ENCODE measurements around the gene RHBDF2.

The RHBDF2 gene

DNA sequence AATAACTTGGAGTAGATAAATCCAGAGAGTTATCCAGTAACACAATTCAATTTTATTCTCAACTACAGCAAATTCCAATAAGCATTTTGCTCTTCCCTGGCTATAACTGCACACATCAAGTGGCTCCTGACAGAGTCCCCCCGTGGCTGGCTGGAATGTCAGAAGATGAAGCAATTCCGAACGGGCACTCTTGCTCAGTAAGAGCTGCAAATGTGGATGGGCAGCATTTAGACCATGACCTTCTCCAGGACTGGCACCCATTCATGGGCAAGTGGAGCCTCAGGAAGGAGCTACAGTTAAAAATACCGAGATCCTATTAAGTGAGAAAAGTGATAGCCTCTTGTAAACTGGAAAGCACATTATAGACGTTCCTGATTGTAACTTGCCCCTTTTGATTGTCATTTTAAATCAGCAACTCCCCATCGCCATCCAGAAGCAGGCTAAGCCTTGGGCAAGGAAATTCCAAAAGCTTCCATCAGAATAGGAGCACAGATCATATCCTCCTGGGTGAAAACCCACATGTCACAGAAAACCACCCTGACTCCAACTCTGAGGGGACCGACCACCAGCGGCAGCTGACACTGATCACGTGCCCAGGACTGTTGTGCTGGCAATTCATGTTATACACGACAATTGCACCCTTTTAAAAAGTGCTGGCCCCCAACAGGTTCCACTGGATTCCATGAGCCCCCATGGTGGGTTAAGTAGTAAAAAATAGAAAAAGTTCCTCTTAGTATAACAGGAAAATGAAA is 55.4 kb downstream of the RHBDF2 start:
- Histone ChIP-seq H3K9me2 (replicated peaks; ENCODE audit: insufficient read depth, low read length) (no peaks in the 10 kb centered on the region), H3K27me3 (replicated peaks; ENCODE audit: insufficient read depth, low read length) (no peaks in the 10 kb centered on the region), H3F3A (ENCODE audit: insufficient read depth, low read length) (no peaks in the 10 kb centered on the region), H3K79me2 (ENCODE audit: low read length) (peaks cover 100% of the 10 kb centered on the region), H3K4me3 (ENCODE audit: low read length) (no peak overlapping the region), H4K20me1 (ENCODE audit: insufficient read depth, low read length) (peaks cover 38% of the 10 kb centered on the region), H3K9me3 (replicated peaks; ENCODE audit: insufficient read depth, low read length) (no peaks in the 10 kb centered on the region), H3K4me2 (ENCODE audit: low read depth, low read length) (no peak overlapping the region), H3K4me1 (ENCODE audit: low read length) (no peaks in the 10 kb centered on the region; the same call in 1 of the 2 replicates), H3K9ac (ENCODE audit: low read length) (no peak overlapping the region), H3K36me3 (replicated peaks; ENCODE audit: insufficient read depth, low read length) (no peaks in the 10 kb centered on the region), H2AFZ (ENCODE audit: low read length) (no peak overlapping the region), H3K27ac (ENCODE audit: low read length) (no peak overlapping the region)
- TF ChIP-seq EZH2 (optimal IDR thresholded peaks at IDR 0.05; ENCODE audit: low read depth, low read length) (no peak), EZH2phosphoT487 (IDR thresholded peaks at IDR 0.05; ENCODE audit: low read length) (no peak)
- TF ChIP-seq, protein P1, sequence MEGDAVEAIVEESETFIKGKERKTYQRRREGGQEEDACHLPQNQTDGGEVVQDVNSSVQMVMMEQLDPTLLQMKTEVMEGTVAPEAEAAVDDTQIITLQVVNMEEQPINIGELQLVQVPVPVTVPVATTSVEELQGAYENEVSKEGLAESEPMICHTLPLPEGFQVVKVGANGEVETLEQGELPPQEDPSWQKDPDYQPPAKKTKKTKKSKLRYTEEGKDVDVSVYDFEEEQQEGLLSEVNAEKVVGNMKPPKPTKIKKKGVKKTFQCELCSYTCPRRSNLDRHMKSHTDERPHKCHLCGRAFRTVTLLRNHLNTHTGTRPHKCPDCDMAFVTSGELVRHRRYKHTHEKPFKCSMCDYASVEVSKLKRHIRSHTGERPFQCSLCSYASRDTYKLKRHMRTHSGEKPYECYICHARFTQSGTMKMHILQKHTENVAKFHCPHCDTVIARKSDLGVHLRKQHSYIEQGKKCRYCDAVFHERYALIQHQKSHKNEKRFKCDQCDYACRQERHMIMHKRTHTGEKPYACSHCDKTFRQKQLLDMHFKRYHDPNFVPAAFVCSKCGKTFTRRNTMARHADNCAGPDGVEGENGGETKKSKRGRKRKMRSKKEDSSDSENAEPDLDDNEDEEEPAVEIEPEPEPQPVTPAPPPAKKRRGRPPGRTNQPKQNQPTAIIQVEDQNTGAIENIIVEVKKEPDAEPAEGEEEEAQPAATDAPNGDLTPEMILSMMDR (IDR thresholded peaks at IDR 0.05; ENCODE audit: low read length): no peak
- no peak for DNase-seq

DNA sequence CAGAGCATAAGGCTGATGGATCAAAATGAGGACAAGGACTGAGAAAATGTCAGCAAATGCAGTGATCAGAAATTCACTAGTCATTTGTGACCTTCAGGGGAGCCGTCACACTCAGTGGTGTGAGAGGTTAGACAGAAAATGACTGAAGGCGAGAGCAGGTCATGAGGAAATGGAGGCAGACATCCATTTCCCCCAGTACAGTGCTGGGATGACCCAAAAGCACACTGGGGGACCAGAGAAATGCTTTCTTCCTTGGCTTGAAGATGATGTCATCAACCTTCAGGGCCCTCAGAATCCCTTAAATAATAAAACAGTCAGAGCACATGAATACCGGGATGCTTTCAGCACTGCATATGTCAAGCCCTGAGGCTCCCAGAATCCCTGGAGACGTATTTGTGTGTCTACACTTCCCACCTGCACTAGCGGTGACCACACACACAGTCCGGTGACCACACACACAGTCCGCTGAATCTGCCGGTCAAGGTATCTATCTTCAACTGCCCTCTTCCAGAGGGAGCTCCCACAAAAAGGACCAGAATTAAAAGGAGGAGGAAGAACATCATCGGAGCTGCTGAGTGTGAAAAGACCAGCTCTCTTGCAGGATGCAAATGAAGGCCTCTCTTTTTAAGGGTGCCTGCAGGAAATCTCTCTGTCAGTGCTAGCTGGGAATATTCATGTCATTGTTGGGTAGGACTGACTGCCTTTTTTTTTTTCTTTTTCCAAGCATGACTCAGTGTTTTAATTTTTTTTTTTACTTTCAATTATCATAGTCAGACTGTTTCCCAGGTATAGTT is 56.5 kb downstream of the RHBDF2 start:
- Histone ChIP-seq H3K79me2 (ENCODE audit: low read length) (peaks cover 100% of the 10 kb centered on the region), H3F3A (ENCODE audit: insufficient read depth, low read length) (no peaks in the 10 kb centered on the region), H3K27me3 (replicated peaks; ENCODE audit: insufficient read depth, low read length) (no peaks in the 10 kb centered on the region), H3K4me3 (ENCODE audit: low read length) (no peak overlapping the region), H3K4me2 (ENCODE audit: low read depth, low read length) (no peak overlapping the region), H4K20me1 (ENCODE audit: insufficient read depth, low read length) (peaks cover 32% of the 10 kb centered on the region), H3K9ac (ENCODE audit: low read length) (no peak overlapping the region), H3K9me2 (replicated peaks; ENCODE audit: insufficient read depth, low read length) (no peaks in the 10 kb centered on the region), H3K36me3 (replicated peaks; ENCODE audit: insufficient read depth, low read length) (no peaks in the 10 kb centered on the region), H3K9me3 (replicated peaks; ENCODE audit: insufficient read depth, low read length) (no peaks in the 10 kb centered on the region), H3K4me1 (ENCODE audit: low read length) (no peaks in the 10 kb centered on the region; the same call in 1 of the 2 replicates), H2AFZ (ENCODE audit: low read length) (no peak overlapping the region), H3K27ac (ENCODE audit: low read length) (no peak overlapping the region)
- no peak for DNase-seq
- TF ChIP-seq EZH2phosphoT487 (IDR thresholded peaks at IDR 0.05; ENCODE audit: low read length) (no peak), EZH2 (optimal IDR thresholded peaks at IDR 0.05; ENCODE audit: low read depth, low read length) (no peak)
- TF ChIP-seq, protein P1 (IDR thresholded peaks at IDR 0.05; ENCODE audit: low read length): no peak

DNA sequence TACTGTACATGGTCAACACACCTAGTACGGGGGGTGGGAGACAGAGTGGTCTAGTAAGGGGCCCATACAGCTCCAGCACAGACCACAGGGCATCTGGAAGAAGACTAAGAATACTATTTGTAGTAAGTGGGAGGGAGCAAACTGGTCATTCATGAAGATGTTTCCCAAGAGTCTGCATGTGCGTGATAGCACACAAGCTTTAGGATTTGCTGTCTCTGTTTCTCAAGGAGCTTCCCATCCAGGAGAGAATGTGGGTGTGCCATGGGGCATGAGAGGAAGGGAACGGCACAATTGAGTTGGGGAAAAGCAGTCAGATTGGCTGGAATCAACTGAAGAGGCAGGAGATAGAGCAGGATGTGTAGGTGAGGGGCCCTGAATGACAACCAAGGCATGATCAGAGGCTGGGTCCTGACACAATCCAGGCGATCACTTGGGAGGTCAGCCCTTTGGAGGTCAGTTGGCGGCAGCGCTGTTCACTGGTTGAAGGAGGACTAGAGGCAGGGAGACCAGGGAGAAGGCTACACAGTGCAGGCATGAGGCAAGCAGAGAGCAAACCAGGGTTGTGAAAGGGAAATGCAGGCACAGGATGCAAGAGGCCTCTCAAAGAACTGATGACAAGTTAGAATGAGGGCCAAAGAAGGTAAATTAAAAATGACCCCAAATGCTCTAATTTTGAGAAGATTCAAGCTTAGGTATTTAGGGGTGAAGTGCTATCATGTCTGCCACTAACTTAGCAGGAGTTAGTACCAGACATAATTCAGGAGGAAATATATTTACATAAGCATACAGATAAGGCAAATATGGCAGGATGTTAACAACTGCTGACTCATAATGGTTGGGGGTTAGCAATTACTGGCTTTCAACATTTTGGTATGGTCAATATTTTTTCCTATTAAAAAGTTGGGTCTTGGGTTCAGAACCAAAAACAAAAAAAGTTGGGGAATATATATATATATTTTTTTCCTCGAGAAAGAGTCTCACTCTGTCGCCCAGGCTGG is 58.6 kb downstream of the RHBDF2 start:
- TF ChIP-seq EZH2 (optimal IDR thresholded peaks at IDR 0.05; ENCODE audit: low read depth, low read length) (no peak), EZH2phosphoT487 (IDR thresholded peaks at IDR 0.05; ENCODE audit: low read length) (no peak)
- TF ChIP-seq, protein P1 (IDR thresholded peaks at IDR 0.05; ENCODE audit: low read length): no peak
- Histone ChIP-seq H3F3A (ENCODE audit: insufficient read depth, low read length) (no peaks in the 10 kb centered on the region), H3K79me2 (ENCODE audit: low read length) (peaks cover 100% of the 10 kb centered on the region), H3K27ac (ENCODE audit: low read length) (no peak overlapping the region), H3K9ac (ENCODE audit: low read length) (no peak overlapping the region), H3K9me3 (replicated peaks; ENCODE audit: insufficient read depth, low read length) (no peaks in the 10 kb centered on the region), H3K36me3 (replicated peaks; ENCODE audit: insufficient read depth, low read length) (no peaks in the 10 kb centered on the region), H3K4me2 (ENCODE audit: low read depth, low read length) (no peak overlapping the region), H3K4me1 (ENCODE audit: low read length) (no peaks in the 10 kb centered on the region; the same call in 1 of the 2 replicates), H4K20me1 (ENCODE audit: insufficient read depth, low read length) (peaks cover 28% of the 10 kb centered on the region), H3K9me2 (replicated peaks; ENCODE audit: insufficient read depth, low read length) (no peaks in the 10 kb centered on the region), H3K4me3 (ENCODE audit: low read length) (no peak overlapping the region), H3K27me3 (replicated peaks; ENCODE audit: insufficient read depth, low read length) (no peaks in the 10 kb centered on the region), H2AFZ (ENCODE audit: low read length) (no peak overlapping the region)
- no peak for DNase-seq

Data from MM.1S (cell line).